Measurements from ENCODE around the gene MARCHF2. TPM values are rescaled to one million over a fixed set of nuclear protein-coding genes. Genes with fewer than 3 reads are reported as not detected.
A peak's percentile ranks its signal among the peaks of the same experiment; 100 is the strongest.

MARCHF2 gene
- total RNA-seq (10 to 100 TPM; 26.7 to 62.1 TPM), polyA plus RNA-seq (10 to 100 TPM; 33.6 to 81.5 TPM)
- long read RNA-seq, donor 1, partial matches to known transcripts = 0 of 6 reads
- long read RNA-seq, donor 1, other reads (novel, unspliced or antisense) = 0 of 6 reads
- long read RNA-seq, donor 2, partial matches to known transcripts = 0 of 3 reads
- long read RNA-seq, donor 2, other reads (novel, unspliced or antisense) = 0 of 3 reads
- long read RNA-seq, donor 3 = 0 reads
- long read RNA-seq, donor 4, partial matches to known transcripts = 0 of 1 reads
- long read RNA-seq, donor 4, other reads (novel, unspliced or antisense) = 0 of 1 reads
- long read RNA-seq, donor 5, transcript MARCH2-201 (5 exons, 1,376 nt) = major isoform, 6 of 16 reads
- long read RNA-seq, donor 5, partial matches to known transcripts = 10 of 16 reads
- long read RNA-seq, donor 5, other reads (novel, unspliced or antisense) = 0 of 16 reads

- DNase-seq (peak; percentile 95 to 97 (median 97)), ATAC-seq (ENCODE audit: insufficient read depth, low FRiP score) (peak; percentile 100)
- Histone ChIP-seq H3K9ac (ENCODE audit: insufficient read depth in 1 of 2, low read length in 2 of 2) (no peak within 1 kb of the TSS), H3K27ac (ENCODE audit: low read depth in 1 of 2, low read length in 1 of 2) (peak within 1 kb of the TSS; percentile 77 to 96), H3K4me1 (ENCODE audit: control insufficient read depth in 5 of 5, insufficient read depth in 5 of 5, low read length in 5 of 5) (peaks cover 0 to 7% (median 0%) of the 10 kb centered on the region in 5 donors), H3K27me3 (ENCODE audit: control insufficient read depth in 3 of 3, insufficient read depth in 3 of 3, low read length in 2 of 3) (no peaks in the 10 kb centered on the region), H3K4me3 (peak within 1 kb of the TSS; percentile 92), H3K9me3 (ENCODE audit: control insufficient read depth in 4 of 4, insufficient read depth in 3 of 4, low read length in 3 of 4) (no peaks in the 10 kb centered on the region), H3K36me3 (ENCODE audit: control insufficient read depth in 4 of 4, insufficient read depth in 4 of 4, low read length in 4 of 4) (no peaks in the 10 kb centered on the region)
- 4 to 8% methylated on average over 61 to 89 of the region's 89 CpGs for WGBS, 2 donors
- TF ChIP-seq, protein P1, sequence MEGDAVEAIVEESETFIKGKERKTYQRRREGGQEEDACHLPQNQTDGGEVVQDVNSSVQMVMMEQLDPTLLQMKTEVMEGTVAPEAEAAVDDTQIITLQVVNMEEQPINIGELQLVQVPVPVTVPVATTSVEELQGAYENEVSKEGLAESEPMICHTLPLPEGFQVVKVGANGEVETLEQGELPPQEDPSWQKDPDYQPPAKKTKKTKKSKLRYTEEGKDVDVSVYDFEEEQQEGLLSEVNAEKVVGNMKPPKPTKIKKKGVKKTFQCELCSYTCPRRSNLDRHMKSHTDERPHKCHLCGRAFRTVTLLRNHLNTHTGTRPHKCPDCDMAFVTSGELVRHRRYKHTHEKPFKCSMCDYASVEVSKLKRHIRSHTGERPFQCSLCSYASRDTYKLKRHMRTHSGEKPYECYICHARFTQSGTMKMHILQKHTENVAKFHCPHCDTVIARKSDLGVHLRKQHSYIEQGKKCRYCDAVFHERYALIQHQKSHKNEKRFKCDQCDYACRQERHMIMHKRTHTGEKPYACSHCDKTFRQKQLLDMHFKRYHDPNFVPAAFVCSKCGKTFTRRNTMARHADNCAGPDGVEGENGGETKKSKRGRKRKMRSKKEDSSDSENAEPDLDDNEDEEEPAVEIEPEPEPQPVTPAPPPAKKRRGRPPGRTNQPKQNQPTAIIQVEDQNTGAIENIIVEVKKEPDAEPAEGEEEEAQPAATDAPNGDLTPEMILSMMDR (IDR thresholded peaks at IDR 0.05; ENCODE audit: control extremely low read depth, extremely low read depth) = peak; percentile 53
Observed at GRCh38 chr19:8412783-8413628, at the start of gene MARCHF2. Gene MARCHF2, plus strand, starts transcription at chr19:8413305. Its CDS starts 8,536 bp downstream, at chr19:8421841.

- 2% methylated on average over 69 to 81 of the region's 81 CpGs for WGBS, 2 donors
- Histone ChIP-seq H3K4me3 (peak within 1 kb of the TSS; percentile 32), H3K36me3 (ENCODE audit: control insufficient read depth in 4 of 4, insufficient read depth in 4 of 4, low read length in 4 of 4) (peaks cover 0 to 2% (median 0%) of the 10 kb centered on the region in 4 donors), H3K27ac (ENCODE audit: low read depth in 1 of 2, low read length in 1 of 2) (peak within 1 kb of the TSS; percentile 38 to 46), H3K4me1 (ENCODE audit: control insufficient read depth in 5 of 5, insufficient read depth in 5 of 5, low read length in 5 of 5) (peaks cover 6 to 49% (median 30%) of the 10 kb centered on the region in 5 donors), H3K9ac (ENCODE audit: insufficient read depth in 1 of 2, low read length in 2 of 2) (no peak within 1 kb of the TSS), H3K27me3 (ENCODE audit: control insufficient read depth in 3 of 3, insufficient read depth in 3 of 3, low read length in 2 of 3) (peaks cover 0 to 4% (median 0%) of the 10 kb centered on the region in 3 donors), H3K9me3 (ENCODE audit: control insufficient read depth in 4 of 4, insufficient read depth in 3 of 4, low read length in 3 of 4) (no peaks in the 10 kb centered on the region)
- ATAC-seq (ENCODE audit: insufficient read depth, low FRiP score) (peak; percentile 42), DNase-seq (peak; percentile 62 to 75 (median 71))
- TF ChIP-seq, protein P1 (IDR thresholded peaks at IDR 0.05; ENCODE audit: control extremely low read depth, extremely low read depth) = no peak
Observed at GRCh38 chr19:8363803-8364771, 49.0 kb upstream of the MARCHF2 start, which contains the start of gene ANGPTL4. Gene ANGPTL4, plus strand, starts transcription at chr19:8364155. Its CDS starts 167 bp downstream, at chr19:8364322.

DNA sequence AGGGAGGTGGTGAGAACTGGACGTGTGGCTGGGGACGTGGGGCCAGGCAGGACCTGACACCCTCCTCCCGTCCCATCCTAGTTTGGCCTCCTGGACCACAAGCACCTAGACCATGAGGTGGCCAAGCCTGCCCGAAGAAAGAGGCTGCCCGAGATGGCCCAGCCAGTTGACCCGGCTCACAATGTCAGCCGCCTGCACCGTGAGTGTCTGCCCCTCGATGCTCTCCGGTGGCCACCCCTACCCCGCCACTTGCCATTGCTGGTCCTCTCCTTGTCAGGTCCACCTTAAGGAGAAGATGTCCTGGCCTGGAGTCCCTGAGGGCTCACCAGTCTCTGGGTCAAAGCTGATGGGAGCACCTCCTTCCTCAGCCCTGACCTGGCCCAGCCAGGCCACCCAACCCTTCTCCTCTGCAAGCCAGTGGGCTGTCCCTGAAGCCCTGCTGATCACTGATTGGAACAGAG, 47.0 kb upstream of the MARCHF2 start:
- H3K9me3 ChIP-seq (ENCODE audit: control insufficient read depth in 4 of 4, insufficient read depth in 3 of 4, low read length in 3 of 4) = no peaks in the 10 kb centered on the region
- H3K27me3 ChIP-seq (ENCODE audit: control insufficient read depth in 3 of 3, insufficient read depth in 3 of 3, low read length in 2 of 3) = peaks cover 0 to 4% (median 0%) of the 10 kb centered on the region in 3 donors
- H3K4me1 ChIP-seq (ENCODE audit: control insufficient read depth in 5 of 5, insufficient read depth in 5 of 5, low read length in 5 of 5) = peaks cover 6 to 54% (median 30%) of the 10 kb centered on the region in 5 donors
- WGBS, 2 donors = 90 to 96% methylated on average over 11 of the region's 11 CpGs
- DNase-seq = no peak
- no peak overlapping the region for H3K9ac ChIP-seq (ENCODE audit: insufficient read depth in 1 of 2, low read length in 2 of 2)
- ATAC-seq (ENCODE audit: insufficient read depth, low FRiP score) = no peak
- H3K27ac ChIP-seq (ENCODE audit: low read depth in 1 of 2, low read length in 1 of 2) = no peak overlapping the region
- TF ChIP-seq, protein P1 (IDR thresholded peaks at IDR 0.05; ENCODE audit: control extremely low read depth, extremely low read depth) = no peak
- peaks cover 0 to 2% (median 1%) of the 10 kb centered on the region in 4 donors for H3K36me3 ChIP-seq (ENCODE audit: control insufficient read depth in 4 of 4, insufficient read depth in 4 of 4, low read length in 4 of 4)
- H3K4me3 ChIP-seq = no peak overlapping the region

Measured in lung (tissue), 16 donors.